Articular chondrocyte of knee joint (primary cell): ENCODE measurements around the gene CREB3L1. TPM values are rescaled to one million over a fixed set of nuclear protein-coding genes. Genes with fewer than 3 reads are reported as not detected.

Source experiments
- total RNA-seq: library from RNA; depleted of rRNA; stranded (reverse); fragments of >200 nt; gene quantifications from 2 replicates; pipeline ENCODE4 v1.2.3, GENCODE V29; 2012

Gene CREB3L1
- 23.1 and 36.8 TPM in 2 replicates for total RNA-seq

GRCh38 chr11:46277622-46278386 is at the start of gene CREB3L1:
Gene CREB3L1 (plus strand): TSS chr11:46277662. CDS start chr11:46278112, 450 bp downstream.

GRCh38 chr11:46346886-46347636 is 69.6 kb downstream of the CREB3L1 start, which contains the start of gene DGKZ:
Gene DGKZ (plus strand): TSS chr11:46347463. CDS start chr11:46347660, 197 bp downstream.

Other genes starting within 250 kb of the CREB3L1 start
- gene PHF21A, start 156.2 kb upstream of the CREB3L1 start, total RNA-seq, result 21.0 and 31.0 TPM in 2 replicates
- 36.4 and 37.4 TPM in 2 replicates for gene DGKZ, start 69.8 kb downstream of the CREB3L1 start, total RNA-seq
- gene MDK, start 104.0 kb downstream of the CREB3L1 start, total RNA-seq, result 25.7 and 34.0 TPM in 2 replicates
- 0.22 TPM in 1 of 2 replicates, not detected in the other for gene CHRM4, start 114.1 kb downstream of the CREB3L1 start, total RNA-seq